CD4-positive, alpha-beta memory T cell (primary cell): ENCODE data around the gene EMILIN2. TPM values are rescaled to one million over a fixed set of nuclear protein-coding genes. Genes with fewer than 3 reads are reported as not detected.

ENCODE experiments used
- CTCF ChIA-PET: fragments of 350-600 bp; sonication (Branson Sonifier 250); formaldehyde crosslinking; loops from one replicate; lab custom pipeline; 2021; ENCODE audit warnings: inconsistent platforms; ENCODE audit not compliant: partially characterized antibody; lab: Charles Lee
- POLR2A ChIA-PET: fragments of 350-600 bp; sonication (Branson Sonifier 250); formaldehyde crosslinking; loops from one replicate; lab custom pipeline; 2021; ENCODE audit not compliant: partially characterized antibody; lab: Charles Lee
- DNase-seq, 5 donors: peaks; one replicate each; pipeline versions ENCODE4 v3.0.0 to v3.0.0-alpha.2; 2020 to 2022; ENCODE audit warnings: mixed read lengths in 1 of 5
- H3K27ac ChIP-seq: one replicate; pipeline ENCODE4 v1.7.0; 2013; ENCODE audit warnings: low read depth, low read length
- H3K27me3 ChIP-seq: 2 replicates; pipeline ENCODE4 v1.7.0; 2013; ENCODE audit warnings: mild to moderate bottlenecking, low read length, moderate library complexity; ENCODE audit not compliant: insufficient read depth
- H3K36me3 ChIP-seq: 2 replicates; pipeline ENCODE4 v1.7.0; 2013; ENCODE audit warnings: mild to moderate bottlenecking, low read length, moderate library complexity; ENCODE audit not compliant: insufficient read depth
- H3K4me1 ChIP-seq: 2 replicates; pipeline ENCODE4 v1.7.0; 2013; ENCODE audit warnings: mild to moderate bottlenecking, low read length, moderate library complexity; ENCODE audit not compliant: insufficient read depth
- H3K4me3 ChIP-seq, 2 donors: one replicate each; pipeline ENCODE4 v1.7.0; 2013; ENCODE audit warnings: low read length in 2 of 2, mild to moderate bottlenecking in 1 of 2
- H3K9me3 ChIP-seq, 2 donors: one replicate each; pipeline ENCODE4 v1.7.0; 2013; ENCODE audit warnings: low read length in 2 of 2, control low read depth in 1 of 2; ENCODE audit not compliant: control insufficient read depth in 1 of 2
- H3K27ac Mint-ChIP-seq, 7 donors: one replicate each; pipeline ENCODE4 v1.8.0; 2020 to 2021; ENCODE audit warnings: mixed read lengths in 7 of 7, mild to moderate bottlenecking in 6 of 7, inconsistent platforms in 3 of 7, moderate library complexity in 3 of 7
- H3K27me3 Mint-ChIP-seq, 2 donors: one replicate each; pipeline ENCODE4 v1.8.0; 2020 to 2021; ENCODE audit warnings: mixed read lengths in 2 of 2
- H3K36me3 Mint-ChIP-seq, 2 donors: one replicate each; pipeline ENCODE4 v1.8.0; 2020 to 2021; ENCODE audit warnings: mixed read lengths in 2 of 2, inconsistent platforms in 1 of 2, mild to moderate bottlenecking in 1 of 2
- H3K4me1 Mint-ChIP-seq, 4 donors: one replicate each; pipeline ENCODE4 v1.8.0; 2020 to 2021; ENCODE audit warnings: mixed read lengths in 4 of 4, mild to moderate bottlenecking in 1 of 4
- H3K4me3 Mint-ChIP-seq, 8 donors: one replicate each; pipeline ENCODE4 v1.8.0; 2020 to 2021; ENCODE audit warnings: mixed read lengths in 8 of 8, mild to moderate bottlenecking in 7 of 8, moderate library complexity in 6 of 8, inconsistent platforms in 3 of 8
- H3K9me3 Mint-ChIP-seq, 8 donors: one replicate each; pipeline ENCODE4 v1.8.0; 2020 to 2021; ENCODE audit warnings: mixed read lengths in 8 of 8, mild to moderate bottlenecking in 5 of 8, inconsistent platforms in 3 of 8, moderate library complexity in 1 of 8
- intact Hi-C: fragments of 100-400 bp; cut with micrococcal nuclease; formaldehyde crosslinking; loops from one replicate; pipeline ENCODE4 v1.15.1; 2023
- polyA plus RNA-seq, 2 donors: library from polyadenylated mRNA; unstranded; fragments of 300-500 nt; fragmentation: Illumina TruSeq; gene quantifications; one replicate each; pipeline ENCODE4 v1.2.3, GENCODE V29; 2021
- total RNA-seq, 2 experiments: library from RNA; stranded (reverse); gene quantifications; one replicate each; pipeline ENCODE4 v1.2.3, GENCODE V29; 2021

The EMILIN2 gene
- total and polyA plus RNA-seq, 4 experiments from 2014 or later = 4.9 to 11.4 (median 8.6) TPM

DNA sequence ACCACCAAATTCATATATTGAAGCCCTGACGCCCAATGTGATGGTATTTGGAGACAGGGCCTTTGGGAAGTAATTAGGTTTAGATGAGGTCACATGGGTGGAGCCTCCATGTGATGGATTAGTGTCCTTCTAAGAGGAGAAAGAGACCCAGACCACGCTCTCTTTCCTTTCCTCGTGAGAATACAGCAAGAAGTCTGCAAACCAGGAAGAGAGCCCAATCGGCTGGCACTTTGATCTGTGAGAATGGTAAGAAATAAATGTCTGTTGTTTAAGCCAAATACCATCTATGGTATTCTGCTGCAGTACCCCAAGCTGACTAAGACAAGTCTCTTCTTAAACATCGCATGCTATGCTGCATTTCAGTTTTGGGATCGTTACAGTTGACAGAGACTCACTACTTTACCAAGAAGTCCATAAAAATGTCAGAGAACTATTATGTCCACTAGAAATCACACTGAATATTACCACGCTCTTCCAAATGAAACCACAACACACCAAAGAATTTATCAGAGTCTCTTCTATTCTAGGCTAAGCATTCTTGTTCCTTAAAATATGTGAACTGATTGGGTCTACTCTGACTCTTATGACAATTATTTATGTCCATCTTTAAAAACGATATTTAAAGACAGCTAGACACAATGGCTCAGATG, 117.7 kb downstream of the EMILIN2 start:
- Histone ChIP-seq H3K27ac (peak overlapping the region; percentile 79), H3K4me1 (peaks cover 96% of the 10 kb centered on the region), H3K9me3 (no peaks in the 10 kb centered on the region), H3K4me3 (no peak overlapping the region), H3K36me3 (no peaks in the 10 kb centered on the region), H3K27me3 (no peaks in the 10 kb centered on the region)
- peaks cover 69 to 95% (median 83%) of the 10 kb centered on the region in 4 donors for H3K4me1 Mint-ChIP-seq
- POLR2A ChIA-PET = interaction anchor here (0.6 to 34.6 kb wide), 5 partner anchors 6 to 48 kb away, joined by 3 to 1352 read pairs (median 5); partner anchors contain the start of gene LPIN2
- CTCF ChIA-PET = interaction anchor here (0.7 to 18.4 kb wide), 8 partner anchors 14 to 99 kb away, joined by 3 to 304 read pairs (median 4); no protein-coding TSS in a partner anchor
- intact Hi-C loops = loop anchor here (5.0 kb wide), 2 partner anchors 307 to 628 kb away; partner anchors contain the start of gene SMCHD1
- peak overlapping the region; percentile 88 to 99 (median 97) for H3K27ac Mint-ChIP-seq
- H3K27me3 Mint-ChIP-seq = no peaks in the 10 kb centered on the region
- peak in 2 of 5 donors; percentile 29 to 41 for DNase-seq
- H3K9me3 Mint-ChIP-seq = no peaks in the 10 kb centered on the region
- H3K4me3 Mint-ChIP-seq = peak overlapping the region; percentile 55 to 77 (median 72)
- peaks cover 14 to 32% of the 10 kb centered on the region in 2 donors for H3K36me3 Mint-ChIP-seq

Other genes starting within 250 kb of the EMILIN2 start
- gene SMCHD1, start 191.3 kb upstream of the EMILIN2 start, total RNA-seq = 100 to 1,000 TPM; 268 to 288 TPM
- gene SMCHD1, start 191.3 kb upstream of the EMILIN2 start, polyA plus RNA-seq = 10 to 100 TPM; 22.1 to 60.9 TPM
- 100 to 1,000 TPM in 1 of 2 experiments, 10 to 100 TPM in 1; 95.4 to 103 TPM for gene LPIN2, start 166.1 kb downstream of the EMILIN2 start, total RNA-seq
- gene LPIN2, start 166.1 kb downstream of the EMILIN2 start, polyA plus RNA-seq = 10 to 100 TPM; 53.6 to 96.5 TPM